ENCODE data around the gene IRF4.

Gene IRF4

GRCh38 chr6:398558-399078 is 7.1 kb downstream of the IRF4 start:
- no peak for DNase-seq (ENCODE audit: low spot score)

DNA sequence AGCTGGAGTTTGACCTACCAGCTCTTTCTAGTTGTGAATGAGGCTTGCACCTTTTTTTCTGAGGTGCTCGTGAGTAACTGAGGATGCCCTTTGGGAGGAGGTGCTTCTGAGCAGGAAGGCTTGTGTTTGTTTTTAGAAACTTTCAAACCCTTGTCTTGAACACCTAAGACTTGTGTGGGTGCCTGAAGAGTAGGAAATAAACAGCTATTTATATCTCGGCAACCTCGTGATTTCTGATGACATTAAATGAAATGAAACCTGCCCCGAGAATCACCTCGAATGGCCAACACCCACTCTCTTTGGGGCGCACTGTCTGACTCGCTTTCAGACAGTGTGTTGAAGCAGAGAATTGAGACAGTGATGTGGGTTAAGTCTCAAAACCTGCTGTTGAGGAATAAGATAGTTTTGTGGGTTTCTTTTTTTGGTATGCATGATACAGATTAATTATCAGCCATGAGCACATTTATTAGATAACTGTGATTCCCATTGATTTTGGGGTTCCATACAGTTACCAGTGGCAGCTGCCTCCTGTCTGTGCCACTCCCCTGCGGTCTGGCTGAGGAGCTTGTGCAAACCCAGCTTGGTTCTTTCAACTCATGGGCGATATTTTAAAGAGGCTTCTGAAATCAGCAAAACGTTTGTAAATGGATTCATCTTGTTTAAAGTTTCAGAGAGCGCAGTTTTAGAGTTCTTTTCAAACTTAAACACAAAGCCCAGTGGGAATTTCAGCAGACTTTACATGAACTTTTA is 8.4 kb downstream of the IRF4 start:
- no peak for DNase-seq (ENCODE audit: low spot score)

GRCh38 chr6:400815-401214 is 9.3 kb downstream of the IRF4 start:
- DNase-seq (ENCODE audit: low spot score), result no peak

DNA sequence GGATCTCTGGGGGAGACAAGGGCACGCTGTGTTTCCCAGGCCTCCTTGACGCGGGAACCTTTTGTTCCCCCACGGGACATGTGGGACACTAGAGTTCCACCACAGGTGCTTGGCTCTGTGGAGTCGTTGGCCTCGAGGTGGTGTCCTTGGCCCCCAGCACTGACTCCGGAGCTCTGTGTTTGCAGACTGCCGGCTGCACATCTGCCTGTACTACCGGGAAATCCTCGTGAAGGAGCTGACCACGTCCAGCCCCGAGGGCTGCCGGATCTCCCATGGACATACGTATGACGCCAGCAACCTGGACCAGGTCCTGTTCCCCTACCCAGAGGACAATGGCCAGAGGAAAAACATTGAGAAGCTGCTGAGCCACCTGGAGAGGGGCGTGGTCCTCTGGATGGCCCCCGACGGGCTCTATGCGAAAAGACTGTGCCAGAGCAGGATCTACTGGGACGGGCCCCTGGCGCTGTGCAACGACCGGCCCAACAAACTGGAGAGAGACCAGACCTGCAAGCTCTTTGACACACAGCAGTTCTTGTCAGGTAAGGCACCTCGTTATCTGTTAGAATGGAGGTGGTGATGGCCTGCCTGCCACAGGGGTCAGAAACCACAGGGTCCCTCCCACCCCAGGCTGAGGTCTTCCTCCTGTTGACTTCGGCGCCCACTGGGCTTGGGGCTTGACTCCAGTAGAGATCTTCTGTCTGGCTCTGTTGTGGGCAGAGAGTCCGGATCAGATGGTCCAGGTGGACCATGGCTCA is 9.9 kb downstream of the IRF4 start:
- DNase-seq (ENCODE audit: low spot score), result no peak

DNA sequence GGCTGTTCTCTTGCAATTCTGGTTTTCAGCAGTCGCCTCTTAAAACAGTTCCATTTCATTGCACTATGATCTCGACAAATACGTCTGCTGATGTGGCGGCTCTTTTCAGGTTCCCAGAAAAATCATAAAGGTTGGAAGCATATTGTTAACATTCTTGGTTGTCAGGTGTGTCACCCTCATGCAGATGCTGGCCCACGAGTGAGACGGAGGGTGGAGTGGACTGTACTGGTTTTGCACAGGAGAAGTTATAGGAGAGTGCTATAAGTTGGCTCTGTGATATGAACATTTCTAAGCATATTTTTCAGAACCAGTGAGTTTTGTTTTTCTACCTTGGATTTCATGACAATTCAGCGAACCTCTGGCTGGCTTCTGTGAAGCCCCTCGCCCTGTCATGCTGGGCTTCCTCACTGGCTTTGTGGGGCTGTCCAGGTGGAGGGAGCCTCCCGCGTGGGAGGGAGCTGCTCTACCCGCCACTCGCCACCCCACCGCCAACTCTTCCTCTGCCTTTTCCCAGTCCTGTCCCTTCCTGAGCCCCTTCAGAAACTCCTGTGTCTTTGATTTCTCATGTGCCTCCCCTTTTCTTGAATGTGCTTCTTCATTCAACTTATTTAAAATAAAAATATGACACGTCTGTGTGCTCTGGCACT is 10.6 kb downstream of the IRF4 start:
- no peak for DNase-seq (ENCODE audit: low spot score)

DNA sequence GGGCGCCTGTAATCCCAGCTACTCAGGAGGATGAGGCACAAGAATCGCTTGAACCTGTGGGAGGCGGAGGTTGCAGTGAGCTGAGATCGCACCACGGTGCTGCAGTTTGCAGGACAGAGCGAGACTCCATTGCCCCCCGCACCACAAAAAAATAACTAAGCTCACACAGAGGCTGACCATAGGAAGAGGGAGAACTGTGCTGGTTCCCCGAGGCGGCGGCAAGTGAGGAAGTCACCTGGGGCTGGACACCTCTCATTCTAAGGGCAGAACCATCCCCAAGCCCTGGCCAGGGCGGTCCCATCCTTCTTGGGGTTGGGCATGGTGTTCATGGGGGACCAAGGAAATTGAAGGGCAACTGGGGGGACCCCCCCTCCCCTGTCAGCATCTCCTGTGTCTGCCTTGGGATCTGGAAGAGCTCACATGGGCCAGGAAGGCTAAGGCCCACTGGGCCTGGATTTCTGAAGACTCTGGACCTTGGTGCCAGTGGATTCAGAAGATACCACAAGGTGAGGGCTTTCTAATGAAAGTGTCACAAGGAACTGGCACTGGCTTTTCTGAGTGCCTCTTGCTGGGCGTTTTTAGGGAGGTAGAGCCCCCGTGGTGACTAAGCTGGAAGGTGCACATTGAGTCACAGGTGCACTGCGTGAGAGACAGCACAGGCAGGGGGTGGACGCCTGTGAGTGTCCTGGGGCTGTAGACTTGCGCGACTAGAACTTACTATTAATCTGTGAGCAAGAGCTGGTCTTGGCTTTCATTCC is 11.5 kb downstream of the IRF4 start:
- DNase-seq (ENCODE audit: low spot score), result no peak

GRCh38 chr6:403659-404655 is 12.4 kb downstream of the IRF4 start:
- no peak for DNase-seq (ENCODE audit: low spot score)

- no peak for DNase-seq (ENCODE audit: low spot score)
Observed at GRCh38 chr6:404685-405423, 13.3 kb downstream of the IRF4 start.

DNA sequence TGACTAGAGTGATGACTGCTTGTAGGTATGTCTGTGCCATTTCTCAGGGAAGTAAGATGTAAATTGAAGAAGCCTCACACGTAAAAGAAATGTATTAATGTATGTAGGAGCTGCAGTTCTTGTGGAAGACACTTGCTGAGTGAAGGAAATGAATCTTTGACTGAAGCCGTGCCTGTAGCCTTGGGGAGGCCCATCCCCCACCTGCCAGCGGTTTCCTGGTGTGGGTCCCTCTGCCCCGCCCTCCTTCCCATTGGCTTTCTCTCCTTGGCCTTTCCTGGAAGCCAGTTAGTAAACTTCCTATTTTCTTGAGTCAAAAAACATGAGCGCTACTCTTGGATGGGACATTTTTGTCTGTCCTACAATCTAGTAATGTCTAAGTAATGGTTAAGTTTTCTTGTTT is 16.6 kb downstream of the IRF4 start:
- no peak for DNase-seq (ENCODE audit: low spot score)

GRCh38 chr6:408599-409102 is 17.1 kb downstream of the IRF4 start:
- no peak for DNase-seq (ENCODE audit: low spot score)

GRCh38 chr6:409370-409972 is 17.9 kb downstream of the IRF4 start:
- DNase-seq (ENCODE audit: low spot score), result no peak

DNA sequence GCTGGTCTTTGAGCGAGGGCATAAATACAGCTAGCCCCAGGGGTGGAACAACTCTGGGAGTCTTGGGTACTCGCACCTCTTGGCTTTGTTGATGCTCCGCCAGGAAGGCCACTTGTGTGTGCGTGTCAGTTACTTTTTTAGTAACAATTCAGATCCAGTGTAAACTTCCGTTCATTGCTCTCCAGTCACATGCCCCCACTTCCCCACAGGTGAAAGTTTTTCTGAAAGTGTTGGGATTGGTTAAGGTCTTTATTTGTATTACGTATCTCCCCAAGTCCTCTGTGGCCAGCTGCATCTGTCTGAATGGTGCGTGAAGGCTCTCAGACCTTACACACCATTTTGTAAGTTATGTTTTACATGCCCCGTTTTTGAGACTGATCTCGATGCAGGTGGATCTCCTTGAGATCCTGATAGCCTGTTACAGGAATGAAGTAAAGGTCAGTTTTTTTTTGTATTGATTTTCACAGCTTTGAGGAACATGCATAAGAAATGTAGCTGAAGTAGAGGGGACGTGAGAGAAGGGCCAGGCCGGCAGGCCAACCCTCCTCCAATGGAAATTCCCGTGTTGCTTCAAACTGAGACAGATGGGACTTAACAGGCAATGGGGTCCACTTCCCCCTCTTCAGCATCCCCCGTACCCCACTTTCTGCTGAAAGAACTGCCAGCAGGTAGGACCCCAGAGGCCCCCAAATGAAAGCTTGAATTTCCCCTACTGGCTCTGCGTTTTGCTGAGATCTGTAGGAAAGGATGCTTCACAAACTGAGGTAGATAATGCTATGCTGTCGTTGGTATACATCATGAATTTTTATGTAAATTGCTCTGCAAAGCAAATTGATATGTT is 19.2 kb downstream of the IRF4 start:
- DNase-seq (ENCODE audit: low spot score), result no peak

GRCh38 chr6:411402-412145 is 20.0 kb downstream of the IRF4 start:
- no peak for DNase-seq (ENCODE audit: low spot score)

DNA sequence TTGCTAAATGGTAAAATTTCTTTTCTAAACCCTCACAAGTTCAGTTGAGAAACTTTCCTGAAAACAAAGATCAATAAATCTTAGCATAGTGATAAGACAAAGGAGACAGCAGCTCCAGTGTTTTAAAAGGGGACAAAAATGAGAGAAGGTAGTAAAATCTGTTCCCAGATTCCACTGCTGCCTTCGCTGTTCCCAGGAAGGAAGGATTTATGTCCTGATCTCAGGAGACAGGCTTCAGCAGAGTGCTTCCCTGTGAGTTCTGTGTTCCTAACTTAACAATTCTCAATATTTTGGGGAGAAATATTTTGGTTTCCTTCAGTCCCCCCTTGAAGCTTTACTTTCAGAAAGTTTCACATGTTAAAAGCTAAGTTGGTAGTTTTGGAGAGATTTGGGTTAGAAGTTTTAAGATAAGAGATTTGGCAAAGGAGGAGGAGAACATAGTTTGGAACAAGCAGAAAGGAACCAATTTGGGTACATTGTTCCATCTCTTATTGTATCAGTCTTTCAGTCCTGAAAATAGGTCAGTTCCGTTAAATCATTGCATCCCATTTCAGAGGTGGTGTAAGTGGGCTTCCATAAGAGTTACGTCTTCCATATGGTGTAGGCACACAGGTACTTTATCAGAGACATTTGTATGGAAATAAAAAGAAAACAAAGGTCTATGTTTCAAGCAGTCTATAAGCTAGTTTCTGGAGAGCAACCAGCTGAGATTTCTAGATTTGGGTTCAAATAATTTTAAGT is 20.8 kb downstream of the IRF4 start:
- no peak for DNase-seq (ENCODE audit: low spot score)

- DNase-seq (ENCODE audit: low spot score), result no peak
Observed at GRCh38 chr6:414447-414846, 22.9 kb downstream of the IRF4 start.

GRCh38 chr6:415087-415486 is 23.5 kb downstream of the IRF4 start:
- DNase-seq (ENCODE audit: low spot score), result no peak

GRCh38 chr6:421211-421610 is 29.7 kb downstream of the IRF4 start:
- DNase-seq (ENCODE audit: low spot score), result no peak

Data from germinal center (tissue), 1 donor.